ENCODE data around the gene ACER3. TPM values are rescaled to one million over a fixed set of nuclear protein-coding genes. Genes with fewer than 3 reads are reported as not detected.

ACER3 gene
- polyA plus RNA-seq, 3 donors: 22.9 to 45.4 (median 23.6) TPM

DNA sequence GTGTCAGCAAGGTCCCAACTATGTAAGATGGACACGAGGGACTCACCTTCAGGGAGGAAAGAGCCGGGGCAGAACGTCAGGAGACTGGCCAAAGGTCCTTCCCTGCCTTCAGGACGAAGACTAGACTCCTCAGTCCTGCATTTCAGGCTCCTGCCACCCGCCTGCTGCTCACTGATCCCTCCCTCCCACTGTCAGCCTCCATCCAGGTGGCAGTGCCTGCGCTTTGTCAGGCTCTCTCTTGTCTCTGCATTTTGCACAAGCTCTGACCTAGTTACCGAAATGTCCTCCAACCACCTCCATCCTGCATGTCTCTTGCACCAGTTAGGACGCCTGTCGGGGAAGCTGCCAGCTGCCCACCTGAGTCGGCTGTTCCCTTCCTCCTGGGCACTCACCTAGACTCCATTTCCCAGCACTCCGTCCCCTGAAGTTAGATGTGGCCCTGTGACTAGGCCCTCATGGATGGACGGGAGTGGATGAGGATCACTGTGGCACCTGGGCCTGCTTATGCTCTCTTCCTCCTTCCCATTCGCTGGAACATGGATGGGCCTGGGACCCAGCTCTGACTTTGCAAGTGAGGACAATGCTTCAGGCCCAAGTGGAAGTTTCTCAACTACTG, 181.5 kb downstream of the ACER3 start:
- H3K36me3 ChIP-seq (replicated peaks in 1 of 2; ENCODE audit: control insufficient read depth in 1 of 2, insufficient read depth in 2 of 2, low read length in 2 of 2): no peaks in the 10 kb centered on the region
- intact Hi-C loops (cut with micrococcal nuclease): no loop called here
- DNase-seq: no peak
- H3K4me3 ChIP-seq (replicated peaks in 1 of 3; ENCODE audit: low read depth in 2 of 3, low read length in 3 of 3): no peak overlapping the region
- Mint-ChIP-seq H3K27ac (peak overlapping the region in 1 of 7 donors; percentile 28), H3K4me3 (no peak overlapping the region), H3K9me3 (peaks cover 0 to 13% (median 4%) of the 10 kb centered on the region in 7 donors), H3K27me3 (ENCODE audit: low read depth in 3 of 3) (peaks cover 40 to 65% (median 58%) of the 10 kb centered on the region in 3 donors), H3K36me3 (peaks cover 0 to 4% of the 10 kb centered on the region in 2 donors), H3K4me1 (peaks cover 28% of the 10 kb centered on the region)
- no peak overlapping the region for H3K9ac ChIP-seq (ENCODE audit: insufficient read depth, low read length, poor library complexity, severe bottlenecking)
- no peaks in the 10 kb centered on the region for H3K79me2 ChIP-seq (ENCODE audit: insufficient read depth, low read length)
- no peak overlapping the region for H3K4me2 ChIP-seq (replicated peaks; ENCODE audit: extremely low read depth, low read length, poor library complexity, severe bottlenecking)
- no peak overlapping the region for H2AFZ ChIP-seq (ENCODE audit: insufficient read depth, low read depth, low read length, poor library complexity, severe bottlenecking)
- TF ChIP-seq, protein P1, sequence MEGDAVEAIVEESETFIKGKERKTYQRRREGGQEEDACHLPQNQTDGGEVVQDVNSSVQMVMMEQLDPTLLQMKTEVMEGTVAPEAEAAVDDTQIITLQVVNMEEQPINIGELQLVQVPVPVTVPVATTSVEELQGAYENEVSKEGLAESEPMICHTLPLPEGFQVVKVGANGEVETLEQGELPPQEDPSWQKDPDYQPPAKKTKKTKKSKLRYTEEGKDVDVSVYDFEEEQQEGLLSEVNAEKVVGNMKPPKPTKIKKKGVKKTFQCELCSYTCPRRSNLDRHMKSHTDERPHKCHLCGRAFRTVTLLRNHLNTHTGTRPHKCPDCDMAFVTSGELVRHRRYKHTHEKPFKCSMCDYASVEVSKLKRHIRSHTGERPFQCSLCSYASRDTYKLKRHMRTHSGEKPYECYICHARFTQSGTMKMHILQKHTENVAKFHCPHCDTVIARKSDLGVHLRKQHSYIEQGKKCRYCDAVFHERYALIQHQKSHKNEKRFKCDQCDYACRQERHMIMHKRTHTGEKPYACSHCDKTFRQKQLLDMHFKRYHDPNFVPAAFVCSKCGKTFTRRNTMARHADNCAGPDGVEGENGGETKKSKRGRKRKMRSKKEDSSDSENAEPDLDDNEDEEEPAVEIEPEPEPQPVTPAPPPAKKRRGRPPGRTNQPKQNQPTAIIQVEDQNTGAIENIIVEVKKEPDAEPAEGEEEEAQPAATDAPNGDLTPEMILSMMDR (IDR thresholded peaks at IDR 0.05): no peak
- peaks cover 0 to 4% of the 10 kb centered on the region in 2 donors for H3K9me3 ChIP-seq (replicated peaks in 1 of 2; ENCODE audit: control insufficient read depth in 1 of 2, insufficient read depth in 1 of 2, low read length in 2 of 2)
- H3K4me1 ChIP-seq (ENCODE audit: control insufficient read depth in 1 of 2, insufficient read depth in 2 of 2, low read length in 2 of 2): peaks cover 15 to 30% of the 10 kb centered on the region in 2 donors
- WGBS (ENCODE audit: insufficient coverage): 93% methylated on average over 13 of the region's 13 CpGs
- no peaks in the 10 kb centered on the region for H4K20me1 ChIP-seq (ENCODE audit: insufficient read depth, low read length)
- H3K27me3 ChIP-seq (ENCODE audit: control insufficient read depth in 2 of 2, insufficient read depth in 2 of 2, low read length in 2 of 2): peaks cover 16 to 50% of the 10 kb centered on the region in 2 donors
- no peak overlapping the region for H3K27ac ChIP-seq (ENCODE audit: low read depth in 1 of 2, low read length in 2 of 2)

DNA sequence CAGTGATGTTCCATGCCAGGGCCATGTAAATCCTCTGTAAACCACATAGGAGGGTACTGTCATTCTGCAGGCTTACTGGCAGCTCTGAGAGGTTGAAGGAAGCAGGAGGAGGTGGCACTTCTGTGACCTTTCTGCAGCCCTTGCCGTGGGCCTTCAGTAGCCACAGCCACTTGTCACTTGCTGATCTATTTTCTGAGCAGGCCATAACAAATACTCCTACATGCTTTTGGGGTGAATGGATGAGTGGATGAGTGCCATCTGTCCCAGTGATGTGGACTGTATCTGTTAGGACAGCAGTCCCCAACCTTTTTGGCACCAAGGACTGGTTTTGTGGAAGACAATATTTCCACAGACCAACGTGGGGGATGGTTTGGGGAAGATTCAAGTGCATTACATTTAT, 183.6 kb downstream of the ACER3 start:
- Histone ChIP-seq H3K27ac (ENCODE audit: low read depth in 1 of 2, low read length in 2 of 2) (no peak overlapping the region), H3K27me3 (ENCODE audit: control insufficient read depth in 2 of 2, insufficient read depth in 2 of 2, low read length in 2 of 2) (peaks cover 8 to 38% of the 10 kb centered on the region in 2 donors), H3K4me1 (ENCODE audit: control insufficient read depth in 1 of 2, insufficient read depth in 2 of 2, low read length in 2 of 2) (peaks cover 13 to 23% of the 10 kb centered on the region in 2 donors), H3K4me2 (replicated peaks; ENCODE audit: extremely low read depth, low read length, poor library complexity, severe bottlenecking) (no peak overlapping the region), H3K4me3 (replicated peaks in 1 of 3; ENCODE audit: low read depth in 2 of 3, low read length in 3 of 3) (no peak overlapping the region), H2AFZ (ENCODE audit: insufficient read depth, low read depth, low read length, poor library complexity, severe bottlenecking) (no peak overlapping the region), H3K9ac (ENCODE audit: insufficient read depth, low read length, poor library complexity, severe bottlenecking) (no peak overlapping the region), H3K9me3 (replicated peaks in 1 of 2; ENCODE audit: control insufficient read depth in 1 of 2, insufficient read depth in 1 of 2, low read length in 2 of 2) (peaks cover 0 to 4% of the 10 kb centered on the region in 2 donors), H4K20me1 (ENCODE audit: insufficient read depth, low read length) (no peaks in the 10 kb centered on the region), H3K79me2 (ENCODE audit: insufficient read depth, low read length) (no peaks in the 10 kb centered on the region), H3K36me3 (replicated peaks in 1 of 2; ENCODE audit: control insufficient read depth in 1 of 2, insufficient read depth in 2 of 2, low read length in 2 of 2) (no peaks in the 10 kb centered on the region)
- Mint-ChIP-seq H3K27ac (no peak overlapping the region), H3K36me3 (peaks cover 0 to 3% of the 10 kb centered on the region in 2 donors), H3K9me3 (peaks cover 0 to 10% (median 4%) of the 10 kb centered on the region in 7 donors), H3K4me3 (no peak overlapping the region), H3K27me3 (ENCODE audit: low read depth in 3 of 3) (peaks cover 30 to 47% (median 44%) of the 10 kb centered on the region in 3 donors), H3K4me1 (peaks cover 14% of the 10 kb centered on the region)
- TF ChIP-seq, protein P1 (IDR thresholded peaks at IDR 0.05): no peak
- no peak for DNase-seq
- no CpG with 5 or more reads among the region's 2 CpGs for WGBS (ENCODE audit: insufficient coverage)
- intact Hi-C loops (cut with micrococcal nuclease): no loop called here

All from CD14-positive monocyte (primary cell).